Uterine smooth muscle cell (primary cell): ENCODE measurements around the gene SRRM2. TPM values are rescaled to one million over a fixed set of nuclear protein-coding genes. Genes with fewer than 3 reads are reported as not detected.

Source experiments
- total RNA-seq: library from RNA; depleted of rRNA; stranded (reverse); fragments of >200 nt; gene quantifications from 2 replicates; pipeline ENCODE4 v1.2.3, GENCODE V29; 2014

Gene SRRM2
- 48.1 and 55.3 TPM in 2 replicates for total RNA-seq

DNA sequence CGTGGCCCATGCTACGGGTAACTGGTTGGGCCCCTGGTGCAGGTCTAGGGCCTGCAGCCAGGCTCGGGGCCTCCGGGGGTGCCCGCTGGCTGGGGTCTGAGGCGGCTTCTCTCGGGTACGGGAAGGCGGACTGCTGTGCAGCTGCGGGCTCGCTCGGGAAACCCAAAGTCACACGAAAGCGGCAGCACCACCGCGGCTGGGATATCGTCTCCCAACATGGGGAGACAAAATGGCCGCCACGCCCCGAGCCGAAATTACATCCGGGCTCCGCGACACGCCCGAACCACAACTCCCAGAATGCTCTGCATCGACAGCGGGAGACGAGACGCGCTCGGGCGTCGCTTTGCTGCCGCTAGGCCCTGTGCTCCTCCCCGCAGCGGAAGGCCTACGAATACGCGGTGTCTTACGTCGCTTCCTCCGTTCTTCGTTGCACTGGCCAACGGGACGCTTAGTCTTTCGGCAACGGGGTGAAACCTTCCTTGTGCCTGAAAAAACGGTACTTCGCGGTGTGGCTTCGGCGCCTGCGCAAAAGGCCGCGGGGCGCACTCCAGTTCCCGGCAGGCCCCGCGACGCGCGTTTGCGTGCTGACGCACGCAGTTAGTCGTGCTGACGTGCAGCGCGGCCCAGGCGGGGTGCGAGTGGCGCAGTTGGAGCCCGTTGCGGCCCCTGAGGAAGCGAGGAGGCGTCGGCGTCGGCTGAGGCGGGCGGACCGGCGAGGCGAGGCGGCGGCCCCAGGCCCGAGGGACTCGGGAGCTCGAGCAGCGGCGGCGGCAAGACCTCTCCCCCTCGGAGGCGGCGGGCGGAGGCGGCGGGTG is at the start of gene SRRM2:
TSS of gene SRRM2 (plus strand) at position 604 of the 815 bp plus-strand sequence. CDS start 3,727 bp downstream, outside the sequence.

DNA sequence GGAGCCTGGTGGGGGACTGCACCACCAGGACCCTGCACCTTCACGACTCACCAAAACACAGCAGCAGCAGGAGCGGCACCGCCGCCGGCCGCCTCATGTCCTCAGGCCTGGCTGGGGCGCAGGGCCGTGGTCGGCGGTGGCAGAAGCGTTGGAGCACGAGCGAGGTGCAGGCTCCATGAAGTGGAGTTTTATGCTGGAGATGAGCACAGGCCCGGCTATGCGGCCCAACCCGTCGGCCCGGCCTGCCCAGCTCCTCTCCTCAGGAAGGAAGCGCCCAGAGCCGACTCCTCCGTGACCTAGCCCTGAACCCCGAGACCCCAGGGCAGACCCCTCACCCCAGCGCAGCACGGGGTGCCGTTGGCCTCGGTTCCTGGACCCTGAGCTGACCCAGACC is 32.4 kb upstream of the SRRM2 start, which contains the start of gene PRSS27:
TSS of gene PRSS27 (minus strand) at position 161 of the 394 bp plus-strand sequence. CDS start at position 97, 64 bp downstream.

DNA sequence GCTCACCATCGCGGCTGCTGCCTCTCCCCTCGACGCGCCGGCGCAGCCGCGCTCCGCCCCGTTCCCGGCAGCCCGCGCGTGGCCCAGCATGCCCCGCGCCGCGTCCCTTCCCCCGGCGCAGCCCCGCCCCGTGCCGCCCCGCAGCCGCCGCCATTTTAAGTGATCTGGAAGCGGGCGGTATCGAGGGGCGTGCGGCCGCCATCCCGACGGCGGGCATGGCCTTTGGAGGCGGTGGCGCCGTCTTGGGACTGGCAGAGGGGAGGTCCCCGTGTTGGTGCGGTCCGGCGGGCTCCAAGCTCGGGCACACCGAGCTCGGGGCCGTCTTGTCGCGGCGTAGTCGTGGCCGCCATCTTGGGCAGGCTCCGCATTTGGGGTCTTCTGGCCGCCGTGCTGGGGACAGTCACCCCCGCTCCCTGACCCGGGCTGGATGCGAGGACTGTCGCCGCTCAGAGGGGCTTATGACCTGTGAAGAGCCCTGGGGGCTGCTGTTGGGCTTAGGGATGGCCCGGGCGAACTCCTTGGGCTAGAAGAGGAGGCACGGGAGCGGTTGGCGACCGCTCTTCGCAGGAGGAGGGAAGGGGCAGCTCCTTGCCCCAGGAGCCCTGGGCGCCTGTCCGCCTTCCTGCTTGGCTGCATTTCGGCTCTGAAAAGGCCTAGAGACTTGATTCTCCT is 24.9 kb downstream of the SRRM2 start, which contains the start of gene ELOB:
TSS of gene ELOB (minus strand) at position 50 of the 672 bp plus-strand sequence. CDS start at position 9, 41 bp downstream.

DNA sequence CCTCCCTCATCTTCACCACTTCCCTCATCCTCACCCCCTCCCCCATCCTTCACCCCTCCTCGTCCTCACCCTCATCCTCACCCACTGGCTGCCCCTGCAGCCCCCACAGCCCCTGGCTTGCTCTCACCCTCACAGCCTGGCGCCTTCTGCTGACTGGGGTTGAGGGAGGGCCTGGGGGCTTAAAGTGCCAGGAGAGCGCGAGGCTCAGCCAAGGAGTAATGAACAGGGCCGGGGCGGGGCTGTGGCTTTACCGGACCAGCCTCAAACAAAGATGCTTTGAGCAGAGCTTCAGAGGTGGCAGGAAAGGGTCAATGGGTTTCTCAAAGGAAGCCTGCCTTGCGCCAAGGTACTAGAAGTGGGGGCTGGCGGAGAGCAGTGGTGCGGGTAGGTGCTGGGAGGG is 35.0 kb downstream of the SRRM2 start, which contains the start of gene PRSS33:
TSS of gene PRSS33 (minus strand) at position 155 of the 400 bp plus-strand sequence. CDS start 1,013 bp downstream, outside the sequence.

DNA sequence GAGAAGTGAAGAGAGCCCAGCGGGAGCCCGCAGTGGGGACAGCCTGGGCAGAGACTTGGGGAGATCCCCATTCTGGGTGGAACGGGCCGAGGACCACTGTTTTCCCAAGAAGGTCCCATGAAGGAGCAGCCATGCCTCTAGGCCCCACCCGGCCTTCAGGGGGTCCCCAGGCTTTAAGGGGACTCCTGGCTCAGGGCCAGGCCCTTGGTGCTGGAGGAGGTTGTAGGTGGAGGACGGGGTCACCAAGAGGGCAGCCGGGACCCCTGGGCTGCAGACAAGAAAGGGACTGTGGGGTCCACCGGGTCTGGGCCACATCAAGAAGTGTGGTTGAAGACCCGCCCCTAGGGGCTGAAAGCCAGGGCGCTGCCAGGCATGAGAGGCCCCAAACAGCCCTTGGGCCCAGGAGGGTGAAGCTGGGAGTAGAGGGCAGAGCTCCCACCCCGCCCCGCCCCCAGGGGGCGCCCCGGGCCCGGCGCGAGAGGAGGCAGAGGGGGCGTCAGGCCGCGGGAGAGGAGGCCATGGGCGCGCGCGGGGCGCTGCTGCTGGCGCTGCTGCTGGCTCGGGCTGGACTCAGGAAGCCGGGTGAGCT is 64.4 kb downstream of the SRRM2 start, which contains the start of gene PRSS21:
TSS of gene PRSS21 (plus strand) at position 487 of the 589 bp plus-strand sequence. CDS start at position 519, 32 bp downstream.

Other genes starting within 250 kb of the SRRM2 start
- 13.2 and 13.5 TPM in 2 replicates for gene ATP6V0C, start 238.7 kb upstream of the SRRM2 start, total RNA-seq
- gene AMDHD2, start 232.3 kb upstream of the SRRM2 start, total RNA-seq = 78.5 and 97.8 TPM in 2 replicates
- 0.12 TPM in 1 of 2 replicates, not detected in the other for gene CEMP1, start 221.2 kb upstream of the SRRM2 start, total RNA-seq
- 23.1 and 27.8 TPM in 2 replicates for gene PDPK1, start 214.6 kb upstream of the SRRM2 start, total RNA-seq
- gene KCTD5, start 70.1 kb upstream of the SRRM2 start, total RNA-seq = 24.7 and 26.1 TPM in 2 replicates
- gene PRSS27, start 32.4 kb upstream of the SRRM2 start, total RNA-seq = 0.66 and 0.75 TPM in 2 replicates
- 377 and 396 TPM in 2 replicates for gene ELOB, start 24.6 kb downstream of the SRRM2 start, total RNA-seq
- not detected in 2 replicates for gene PRSS33, start 34.9 kb downstream of the SRRM2 start, total RNA-seq
- gene PRSS41, start 45.8 kb downstream of the SRRM2 start, total RNA-seq = not detected in 2 replicates
- 1.6 and 3.4 TPM in 2 replicates for gene PRSS21, start 64.6 kb downstream of the SRRM2 start, total RNA-seq
- 0.55 and 0.87 TPM in 2 replicates for gene ZG16B, start 77.7 kb downstream of the SRRM2 start, total RNA-seq
- 0.12 and 1.5 TPM in 2 replicates for gene PRSS22, start 105.5 kb downstream of the SRRM2 start, total RNA-seq
- 65.2 and 78.6 TPM in 2 replicates for gene FLYWCH2, start 130.6 kb downstream of the SRRM2 start, total RNA-seq
- 50.8 and 70.2 TPM in 2 replicates for gene FLYWCH1, start 159.3 kb downstream of the SRRM2 start, total RNA-seq
- 0.11 TPM in 1 of 2 replicates, not detected in the other for gene KREMEN2, start 211.6 kb downstream of the SRRM2 start, total RNA-seq
- gene PAQR4, start 216.7 kb downstream of the SRRM2 start, total RNA-seq = 3.6 and 11.2 TPM in 2 replicates
- 3.5 and 16.8 TPM in 2 replicates for gene PKMYT1, start 227.8 kb downstream of the SRRM2 start, total RNA-seq